ENCODE data around the gene TVP23B.
"Not testable (repeated sequence)": the region's sequence is repeated elsewhere in the genome, so short reads cannot be mapped to it uniquely, and the experiment has no call there.

Gene TVP23B
- 21.3 to 43.4 (median 29.2) reads per million in 17 experiments for total RNA-seq

- DNase-seq, result peak; percentile 96 to 98 (median 98)
Measured at GRCh38 chr17:18780991-18781718, at the start of gene TVP23B. Gene TVP23B, plus strand, starts transcription at chr17:18781183. Its CDS starts 111 bp downstream, at chr17:18781294.

- not testable (repeated sequence) for DNase-seq
Measured at GRCh38 chr17:18732438-18732837, 48.5 kb upstream of the TVP23B start.

GRCh38 chr17:18733350-18733749 is 47.6 kb upstream of the TVP23B start:
- DNase-seq, result peak; percentile 8 to 63 (median 27)

DNA sequence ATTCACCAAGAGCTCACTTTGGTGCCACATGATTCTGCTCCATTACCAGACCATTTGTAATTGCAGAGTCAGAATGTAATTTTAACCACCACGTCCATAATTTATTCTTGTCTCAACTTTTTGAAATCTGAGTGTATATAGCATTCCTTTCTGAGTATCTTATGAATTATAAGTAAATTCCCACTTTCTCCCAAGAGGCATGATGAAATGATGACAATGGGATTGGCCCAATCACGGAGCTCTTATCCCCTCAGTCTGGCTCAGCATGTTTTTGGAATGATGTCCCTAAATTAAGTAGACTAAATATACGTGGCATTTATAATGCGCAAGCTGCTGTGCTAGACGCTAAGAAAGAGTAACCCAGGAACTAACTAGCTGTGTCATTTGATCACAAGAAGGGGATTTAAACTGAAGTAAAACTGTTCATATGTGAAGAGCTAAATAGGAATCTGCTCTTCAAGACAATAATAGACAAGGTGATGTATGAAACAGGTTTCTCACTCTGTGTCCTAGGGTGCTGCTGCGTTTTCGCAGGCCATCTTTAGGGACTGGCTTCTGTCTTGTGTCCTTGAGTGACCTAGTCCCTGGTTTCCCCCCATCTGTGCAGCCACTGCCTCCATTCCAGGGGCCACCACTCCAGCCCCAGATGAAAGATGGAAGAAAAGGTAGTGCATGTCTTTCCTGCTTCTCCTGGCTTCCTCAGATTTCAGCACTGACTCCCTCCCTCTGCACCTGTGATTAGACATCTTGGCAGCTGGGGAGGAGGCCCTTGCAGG is 41.2 kb upstream of the TVP23B start:
- not testable (repeated sequence) for DNase-seq

DNA sequence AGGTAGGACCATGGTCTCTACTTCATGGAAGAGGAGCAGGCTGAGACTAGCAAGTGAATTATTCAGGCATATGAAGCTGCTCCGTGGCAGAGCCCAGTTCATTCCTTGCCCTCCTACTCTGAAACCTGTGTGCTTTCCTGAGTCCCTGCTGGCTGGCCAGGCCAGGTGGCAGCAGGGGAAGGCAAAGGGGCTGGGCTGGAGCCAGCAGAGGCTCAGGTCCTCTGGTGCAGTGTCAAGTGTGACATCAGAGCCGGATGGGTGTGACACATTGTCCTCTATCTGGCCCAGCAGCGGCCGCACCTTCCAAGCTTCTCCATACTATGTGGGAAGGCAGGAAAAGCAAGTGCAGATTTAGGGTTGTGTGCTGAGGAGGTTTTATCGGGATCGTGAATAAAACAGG is 39.8 kb upstream of the TVP23B start:
- DNase-seq, result not testable (repeated sequence)

DNA sequence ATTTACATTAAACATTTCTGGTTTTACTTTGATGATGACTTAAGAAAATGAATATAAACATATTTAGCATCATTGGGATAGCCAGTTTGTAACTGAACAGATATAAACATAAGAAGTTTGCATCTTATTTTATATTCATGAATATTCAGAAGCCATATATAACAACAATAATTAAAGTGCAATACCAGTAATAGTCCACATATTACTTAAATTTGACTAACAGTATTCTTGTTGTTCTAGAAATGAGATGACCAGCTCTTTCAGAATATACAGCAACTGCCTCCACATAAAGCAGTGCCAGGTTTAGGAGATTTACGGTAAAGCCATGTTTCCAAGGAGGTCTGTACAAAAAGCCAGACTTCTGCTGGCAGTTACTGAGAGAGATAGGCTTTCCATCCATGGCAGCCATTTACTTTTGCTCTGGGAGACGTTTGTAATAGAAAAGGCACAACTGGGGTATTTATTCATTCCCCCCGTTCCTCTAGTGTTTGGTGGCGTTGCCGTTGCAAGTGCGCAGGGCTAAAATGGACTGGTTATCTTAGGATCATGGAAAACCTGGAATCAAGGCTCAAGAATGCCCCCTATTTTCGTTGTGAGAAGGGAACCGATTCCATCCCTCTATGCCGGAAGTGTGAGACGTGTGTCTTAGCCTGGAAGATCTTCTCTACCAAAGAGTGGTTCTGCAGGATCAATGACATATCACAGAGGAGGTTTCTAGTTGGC is 37.1 kb upstream of the TVP23B start, which contains the start of gene FBXW10:
Gene FBXW10 (plus strand): TSS at position 356 of the 723 bp plus-strand sequence. CDS start 191 bp downstream, at position 547.
- DNase-seq, result not testable (repeated sequence)

- DNase-seq, result not testable (repeated sequence)
Measured at GRCh38 chr17:18744726-18745125, 36.3 kb upstream of the TVP23B start.

DNA sequence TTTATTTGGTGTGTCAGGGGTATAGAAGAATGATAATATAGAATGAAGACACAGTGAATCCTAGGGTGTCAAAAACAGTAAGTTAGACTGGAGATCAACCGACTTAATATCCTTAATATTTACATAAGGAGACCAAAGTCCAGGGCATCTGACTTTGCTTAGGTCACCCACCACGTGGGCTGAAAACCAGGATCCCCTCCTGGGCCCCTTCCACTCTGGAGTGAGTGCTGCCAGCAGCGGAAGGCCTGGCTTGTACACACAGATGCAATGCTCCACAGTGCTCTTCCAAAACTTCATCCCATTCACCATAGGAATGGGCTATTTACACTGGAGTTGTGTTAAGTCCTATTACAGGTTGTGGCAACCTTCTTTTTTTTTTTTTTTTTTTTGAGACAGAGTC is 34.4 kb upstream of the TVP23B start:
- DNase-seq, result not testable (repeated sequence)

GRCh38 chr17:18747501-18747900 is 33.5 kb upstream of the TVP23B start:
- DNase-seq, result not testable (repeated sequence)

- not testable (repeated sequence) for DNase-seq
Measured at GRCh38 chr17:18750242-18750641, 30.7 kb upstream of the TVP23B start.

DNA sequence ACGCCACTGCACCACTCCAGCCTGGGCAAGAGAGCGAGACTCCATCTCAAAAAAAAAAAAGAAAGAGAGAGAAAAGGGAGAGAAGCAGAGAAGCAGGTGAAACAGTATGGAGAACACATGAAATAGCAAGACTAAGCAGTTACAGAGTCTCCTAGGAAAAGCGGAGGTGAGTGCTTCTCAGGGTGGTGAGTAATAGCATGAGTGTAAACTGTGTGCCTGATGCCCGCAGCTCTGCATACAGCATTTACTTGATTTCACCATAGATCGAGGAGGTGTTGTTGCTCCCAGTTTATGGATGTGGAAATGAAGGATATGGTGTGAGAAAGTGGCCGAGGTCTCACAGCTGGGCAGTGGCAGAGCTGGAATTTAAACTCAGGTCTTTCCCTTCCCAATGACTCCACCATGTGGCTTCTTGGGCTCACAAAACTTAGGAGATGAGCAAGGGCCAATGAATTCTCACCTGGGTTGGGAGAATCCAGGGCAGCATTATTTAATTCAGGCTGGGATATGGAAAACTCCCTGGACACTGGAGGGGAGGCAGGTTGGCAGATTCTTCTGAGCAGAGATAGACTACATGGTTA is 27.1 kb upstream of the TVP23B start:
- DNase-seq, result not testable (repeated sequence)

DNA sequence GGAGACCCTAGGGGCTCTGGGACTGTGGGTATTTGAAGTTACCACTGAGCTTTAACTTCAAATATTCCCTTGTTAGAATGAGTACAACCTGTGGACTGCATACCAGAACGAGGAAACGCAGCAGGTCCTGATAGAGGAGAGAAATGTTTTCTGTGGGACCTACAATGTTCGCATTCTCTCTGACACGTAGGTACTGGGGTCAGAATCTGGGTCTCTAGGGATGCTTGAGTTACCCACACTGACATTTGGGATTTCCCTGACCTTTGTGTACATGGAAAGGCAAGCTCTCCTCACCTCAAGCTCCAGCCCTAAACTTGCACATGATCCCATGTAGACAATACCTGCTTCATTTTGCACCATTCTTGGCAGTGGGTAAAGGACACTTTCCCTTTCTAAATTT is 25.0 kb upstream of the TVP23B start:
- not testable (repeated sequence) for DNase-seq

DNA sequence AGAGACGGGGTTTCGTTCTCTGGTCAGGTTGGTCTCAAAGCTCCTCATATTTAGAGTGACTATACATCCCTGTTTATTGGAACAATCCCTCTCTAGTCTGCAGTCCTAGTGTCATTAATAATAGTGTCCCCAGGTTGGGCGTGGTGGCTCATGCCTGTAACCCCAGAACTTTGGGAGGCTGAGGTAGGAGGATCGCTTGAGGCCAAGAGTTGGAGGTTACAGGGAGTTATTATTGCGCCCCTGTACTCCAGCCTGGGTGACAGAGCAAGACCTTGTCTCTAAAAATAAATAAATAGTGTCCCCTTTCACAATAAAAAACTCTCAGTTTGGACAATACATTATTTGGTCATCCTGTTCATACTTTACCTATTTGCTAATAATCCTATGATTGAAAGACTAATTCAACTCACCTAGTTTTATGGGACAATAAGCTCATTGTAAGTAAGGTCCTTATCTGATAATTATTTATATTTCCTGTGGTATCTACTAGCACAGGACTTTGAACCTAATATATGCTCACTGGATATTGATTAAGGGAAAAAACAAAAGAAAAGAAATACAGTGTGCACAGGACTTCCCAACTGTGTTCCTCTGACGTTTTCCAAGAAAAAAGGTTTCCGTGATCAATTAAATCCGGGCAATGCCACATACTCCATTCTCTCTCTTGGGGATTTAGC is 23.5 kb upstream of the TVP23B start:
- DNase-seq, result not testable (repeated sequence)

- DNase-seq, result not testable (repeated sequence)
Measured at GRCh38 chr17:18758344-18758743, 22.6 kb upstream of the TVP23B start.

DNA sequence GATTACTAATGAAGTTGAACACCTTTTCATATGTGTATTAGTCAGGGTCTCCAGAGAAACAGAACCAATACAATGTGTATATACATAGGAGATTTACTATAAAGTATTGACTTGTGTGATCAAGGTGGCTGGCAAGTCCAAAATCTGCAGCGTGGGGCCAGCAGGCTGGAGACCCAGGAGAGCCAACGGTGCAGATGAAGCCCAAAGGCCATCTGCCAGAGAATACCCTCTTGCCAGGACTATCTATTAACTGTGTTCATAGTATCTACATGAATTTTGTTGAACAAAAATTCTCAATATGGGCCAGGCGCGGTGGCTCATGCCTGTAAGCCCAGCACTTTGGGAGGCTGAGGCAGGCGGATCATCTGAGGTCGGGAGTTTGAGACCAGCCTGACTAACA is 20.8 kb upstream of the TVP23B start:
- not testable (repeated sequence) for DNase-seq

DNA sequence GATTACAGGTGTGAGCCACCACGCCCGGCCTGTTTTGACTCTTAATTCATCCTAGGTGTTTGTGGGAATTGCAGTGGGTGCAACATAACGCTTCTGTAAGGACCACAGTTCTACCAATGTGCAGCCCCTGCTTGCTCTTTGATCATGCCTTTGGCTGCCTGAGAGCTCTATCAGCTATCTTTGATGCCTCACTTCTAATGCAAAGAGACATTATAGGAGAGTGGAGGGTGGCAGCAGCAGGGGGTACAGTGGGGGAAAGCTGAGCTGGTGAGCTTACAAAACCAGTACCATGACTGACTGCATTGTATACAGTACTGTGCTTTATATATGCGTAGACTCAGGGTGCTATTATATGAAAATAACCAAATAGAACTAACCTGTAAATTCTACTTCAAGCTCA is 10.4 kb upstream of the TVP23B start:
- DNase-seq, result not testable (repeated sequence)

GRCh38 chr17:18771066-18771465 is 9.9 kb upstream of the TVP23B start:
- DNase-seq, result not testable (repeated sequence)

- no peak for DNase-seq
Measured at GRCh38 chr17:18772471-18772870, 8.5 kb upstream of the TVP23B start.

DNA sequence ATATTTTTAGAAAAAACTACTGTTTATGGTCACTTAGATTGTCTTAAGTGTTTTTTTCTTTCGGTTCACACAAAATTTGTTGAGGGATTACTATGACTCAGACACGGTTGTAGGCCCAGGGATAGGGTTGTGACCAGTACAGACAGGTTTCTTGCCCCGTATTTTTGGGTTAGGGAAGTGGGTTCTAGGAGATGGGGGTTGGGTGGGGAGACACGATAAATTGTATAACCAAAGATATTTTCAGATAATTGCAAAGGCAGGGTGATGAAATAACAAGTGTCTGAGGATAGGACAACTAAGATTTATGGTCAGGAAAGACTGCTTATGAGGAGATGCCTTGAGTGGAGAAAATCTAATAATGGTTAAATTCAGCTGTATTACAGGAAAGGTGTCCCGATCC is 822 bp downstream of the TVP23B start:
- not testable (repeated sequence) for DNase-seq

DNA sequence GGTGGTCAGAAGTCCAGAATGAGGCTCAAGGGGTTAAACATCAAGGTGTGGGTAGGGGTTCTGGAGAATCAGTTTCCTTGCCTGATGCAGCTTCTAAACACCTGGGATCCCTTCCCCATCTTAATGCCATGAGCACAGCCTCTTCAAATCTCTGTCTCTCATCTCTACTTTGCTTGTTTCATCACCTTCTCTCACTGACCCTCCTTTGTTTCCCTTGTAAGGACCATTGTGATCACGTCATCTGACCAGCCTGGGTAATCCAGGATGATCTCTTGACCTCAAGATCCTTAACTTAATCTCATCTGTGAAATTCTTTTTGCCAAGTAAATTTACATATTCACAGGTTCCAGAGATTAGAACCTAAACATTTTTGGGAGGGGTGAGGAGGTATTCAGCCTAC is 5.0 kb downstream of the TVP23B start:
- not testable (repeated sequence) for DNase-seq

GRCh38 chr17:18786890-18787289 is 5.9 kb downstream of the TVP23B start:
- DNase-seq, result not testable (repeated sequence)

DNA sequence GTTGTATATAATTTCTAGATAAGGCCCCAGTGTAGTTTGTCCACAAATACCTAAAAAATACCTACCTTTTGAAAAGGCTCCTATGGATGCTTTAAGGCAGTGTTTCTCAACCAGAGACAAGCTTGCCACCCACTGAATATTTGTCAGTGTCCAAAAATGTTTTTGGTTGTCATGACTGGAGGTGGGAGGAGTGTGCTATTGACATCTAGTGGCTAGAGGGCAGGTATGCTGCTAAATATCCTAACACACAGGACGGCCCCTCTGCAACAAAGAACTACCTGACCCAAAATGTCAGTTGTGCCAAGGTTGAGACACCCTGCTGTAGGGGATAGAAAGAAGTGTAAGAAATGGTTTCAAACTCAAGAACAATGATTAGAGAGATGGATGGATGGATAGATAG is 10.4 kb downstream of the TVP23B start:
- not testable (repeated sequence) for DNase-seq
